H1 (cell line): ENCODE results near the gene PIAS4. TPM values are rescaled to one million over a fixed set of nuclear protein-coding genes. Genes with fewer than 3 reads are reported as not detected.

Experiments
- RAD21 ChIP-seq, 2 experiments: IDR thresholded peaks in 1 of 2; conservative IDR thresholded peaks in 1 of 2; 2 replicates each; pipeline ENCODE4 v1.6.1; 2011; ENCODE audit warnings: low read depth in 2 of 2, low read length in 2 of 2, improper control_type of control experiment in 1 of 2, inconsistent platforms in 1 of 2, mild to moderate bottlenecking in 1 of 2, moderate library complexity in 1 of 2
- TEAD4 ChIP-seq: IDR thresholded peaks from 2 replicates; pipeline ENCODE4 v1.6.1; 2012; ENCODE audit warnings: low read depth, low read length, inconsistent platforms, mixed read lengths
- USF2 ChIP-seq: IDR thresholded peaks from 2 replicates; pipeline ENCODE4 v1.6.1; 2011; ENCODE audit warnings: low read length, improper control_type of control experiment
- polyA plus RNA-seq, 7 experiments: library from polyadenylated mRNA; depleted of rRNA in 3 of 7; stranded (reverse) in 5 of 7; unstranded in 2 of 7; fragments of >200 nt in 5 of 7; fragments of 200-250 nt in 2 of 7; gene quantifications; 1 replicate in 5 of 7; 2 replicates in 1 of 7; 4 replicates in 1 of 7; pipeline versions ENCODE4 v1.2.1 to v1.2.3, GENCODE V29; 2011 to 2013; ENCODE audit warnings: missing spikeins in 2 of 7, mixed read lengths in 2 of 7
- total RNA-seq: library from RNA; stranded (reverse); fragmentation: NEBNext Ultra II Directional; extraction: Animal tissue kit (Norgen Biotek cat#: 25700); gene quantifications from 2 replicates; pipeline ENCODE4 v1.2.1, GENCODE V29; 2021

Gene PIAS4
- total and polyA plus RNA-seq, 2 of the 8 experiments (the other 6 are each of a cell fraction or from before 2014, with no cell fraction given), result 30.2 to 51.4 TPM

GRCh38 chr19:4059453-4059871 is 51.9 kb downstream of the PIAS4 start (continued):
- TF ChIP-seq USF2, result no peak
- TF ChIP-seq RAD21 (IDR thresholded peaks at IDR 0.05 in 1 of 2, conservative IDR thresholded peaks at IDR 0.05 in 1 of 2; ENCODE audit: low read depth in 2 of 2, low read length in 2 of 2), result no peak
- TF ChIP-seq TEAD4, result no peak
